HG02938 (cell line): ENCODE results near the gene KCTD21.

Experiments
- ATAC-seq: cut with Tn5 transposase; IDR thresholded peaks from one replicate; pipeline ENCODE4 v1.9.1; 2021; ENCODE audit warnings: mild to moderate bottlenecking, moderate library complexity; ENCODE audit not compliant: unreplicated experiment

The KCTD21 gene

GRCh38 chr11:78202733-78203167 lies 14.3 kb upstream of the KCTD21 start:
- ATAC-seq, result no peak

GRCh38 chr11:78201096-78201818 lies 12.8 kb upstream of the KCTD21 start:
- ATAC-seq, result no peak

- no peak for ATAC-seq
Measured at GRCh38 chr11:78200553-78200952, 12.1 kb upstream of the KCTD21 start.

- no peak for ATAC-seq
Measured at GRCh38 chr11:78200061-78200460, 11.6 kb upstream of the KCTD21 start.

GRCh38 chr11:78199653-78200015 lies 11.2 kb upstream of the KCTD21 start:
- ATAC-seq, result no peak

GRCh38 chr11:78199015-78199652 lies 10.7 kb upstream of the KCTD21 start:
- ATAC-seq, result no peak

GRCh38 chr11:78197816-78198215 lies 9.4 kb upstream of the KCTD21 start:
- no peak for ATAC-seq

GRCh38 chr11:78196661-78197091 lies 8.2 kb upstream of the KCTD21 start:
- no peak for ATAC-seq

GRCh38 chr11:78195917-78196560 lies 7.6 kb upstream of the KCTD21 start:
- ATAC-seq, result no peak

GRCh38 chr11:78194490-78194889 lies 6.1 kb upstream of the KCTD21 start:
- no peak for ATAC-seq

- ATAC-seq, result no peak
Measured at GRCh38 chr11:78193806-78194205, 5.4 kb upstream of the KCTD21 start.

- ATAC-seq, result no peak
Measured at GRCh38 chr11:78192911-78193351, 4.5 kb upstream of the KCTD21 start.

- no peak for ATAC-seq
Measured at GRCh38 chr11:78192223-78192719, 3.8 kb upstream of the KCTD21 start.

GRCh38 chr11:78190871-78191538 lies 2.6 kb upstream of the KCTD21 start:
- no peak for ATAC-seq

GRCh38 chr11:78190374-78190773 lies 1.9 kb upstream of the KCTD21 start:
- no peak for ATAC-seq

GRCh38 chr11:78189851-78190250 lies 1.4 kb upstream of the KCTD21 start:
- no peak for ATAC-seq

- no peak for ATAC-seq
Measured at GRCh38 chr11:78189174-78189724, 823 bp upstream of the KCTD21 start.

- peak; percentile 25 for ATAC-seq
Measured at GRCh38 chr11:78187366-78188285, 800 bp downstream of the KCTD21 start.

GRCh38 chr11:78181185-78181584 lies 7.2 kb downstream of the KCTD21 start:
- ATAC-seq, result no peak

- ATAC-seq, result no peak
Measured at GRCh38 chr11:78180751-78181150, 7.7 kb downstream of the KCTD21 start.
